T-helper 2 cell (primary cell): ENCODE data around the gene NARS2.
A peak's percentile ranks its signal among the peaks of the same experiment; 100 is the strongest.
"Not testable (repeated sequence)": the region's sequence is repeated elsewhere in the genome, so short reads cannot be mapped to it uniquely, and the experiment has no call there.

Experiments
- DNase-seq, 5 experiments: peaks; one replicate each; pipeline versions ENCODE4 v3.0.0 to v3.0.0-alpha.2; 2012 to 2022

Gene NARS2

GRCh38 chr11:78542007-78542406 is 32.7 kb downstream of the NARS2 start:
- DNase-seq, result no peak

DNA sequence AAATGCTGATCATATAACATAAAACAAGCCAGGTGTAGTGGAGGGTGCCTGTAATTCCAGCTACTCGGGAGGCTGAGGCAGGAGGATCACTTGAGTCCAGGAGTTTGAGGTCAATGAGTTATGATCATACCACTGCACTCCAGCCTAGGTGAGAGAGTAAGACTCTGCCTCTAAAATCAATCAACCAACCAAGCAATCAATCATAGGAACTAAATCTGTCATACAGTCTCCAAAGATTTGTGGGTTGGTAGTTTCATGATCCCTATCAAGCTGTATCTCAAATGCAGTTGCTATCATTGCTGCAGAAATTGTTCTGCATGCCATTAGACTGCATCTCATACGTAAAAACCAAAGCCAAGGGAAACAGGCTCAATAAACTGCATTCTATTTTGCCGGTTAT is 33.1 kb downstream of the NARS2 start:
- DNase-seq, result peak in 1 of 5 experiments; percentile 35

GRCh38 chr11:78540256-78540655 is 34.4 kb downstream of the NARS2 start:
- DNase-seq, result no peak

- no peak for DNase-seq
These were observed 35.2 kb downstream of the NARS2 start for GRCh38 chr11:78539506-78539905.

DNA sequence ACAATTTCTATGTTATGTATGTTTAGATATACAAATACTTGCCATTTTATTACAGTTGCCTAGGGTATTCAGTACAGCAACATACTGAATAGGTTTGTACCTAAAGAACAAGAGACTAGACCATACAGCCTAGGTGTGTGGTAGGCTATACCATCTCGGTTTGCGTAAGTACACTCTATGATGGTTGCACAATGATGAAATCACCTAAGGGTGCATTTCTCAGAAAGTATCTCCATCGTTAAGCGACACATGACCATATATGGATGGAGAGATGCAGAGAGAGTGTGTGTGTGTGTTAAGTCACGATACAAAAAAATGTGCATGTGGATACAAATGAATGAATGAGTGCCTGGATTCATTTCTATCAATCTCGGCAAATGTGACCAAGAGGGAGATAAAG is 37.7 kb downstream of the NARS2 start:
- no peak for DNase-seq

DNA sequence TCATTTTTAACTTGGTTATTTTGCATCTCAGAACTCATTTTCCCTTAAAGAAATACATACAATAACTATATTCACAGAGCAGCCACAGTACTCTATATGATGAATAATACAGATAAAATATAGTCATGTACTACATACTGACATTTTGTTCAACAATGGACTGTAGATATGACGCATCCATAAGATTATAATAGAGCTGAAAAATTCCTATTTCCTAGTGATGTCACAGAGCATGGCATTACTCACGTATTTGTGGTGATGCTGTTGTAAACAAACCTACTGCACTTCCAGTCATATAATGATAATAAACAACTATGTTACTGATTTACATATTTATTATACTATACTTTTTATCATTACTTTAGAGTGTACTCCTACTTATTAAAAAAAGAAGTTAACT is 38.7 kb downstream of the NARS2 start:
- DNase-seq, result no peak

DNA sequence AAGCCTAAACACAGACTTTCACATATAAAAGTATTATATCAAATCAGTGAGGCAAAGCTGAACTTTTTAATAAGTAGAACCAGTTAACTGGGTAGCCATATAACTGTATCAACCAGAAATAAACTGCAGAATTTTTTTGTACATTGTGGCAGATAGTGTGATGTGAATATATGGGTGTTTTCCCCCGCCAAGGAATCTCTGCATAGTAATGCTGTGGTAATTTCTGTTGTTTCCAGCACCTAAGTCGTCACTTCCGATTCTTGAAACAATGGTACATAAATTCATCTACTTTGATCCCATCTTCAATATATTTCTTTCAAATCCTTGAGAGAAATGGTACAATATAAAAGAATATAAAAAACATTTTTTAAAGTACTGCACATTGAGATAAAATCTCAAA is 39.6 kb downstream of the NARS2 start:
- peak in 1 of 5 experiments; percentile 32 for DNase-seq

- no peak for DNase-seq
These were observed 41.3 kb downstream of the NARS2 start for GRCh38 chr11:78533399-78533798.

DNA sequence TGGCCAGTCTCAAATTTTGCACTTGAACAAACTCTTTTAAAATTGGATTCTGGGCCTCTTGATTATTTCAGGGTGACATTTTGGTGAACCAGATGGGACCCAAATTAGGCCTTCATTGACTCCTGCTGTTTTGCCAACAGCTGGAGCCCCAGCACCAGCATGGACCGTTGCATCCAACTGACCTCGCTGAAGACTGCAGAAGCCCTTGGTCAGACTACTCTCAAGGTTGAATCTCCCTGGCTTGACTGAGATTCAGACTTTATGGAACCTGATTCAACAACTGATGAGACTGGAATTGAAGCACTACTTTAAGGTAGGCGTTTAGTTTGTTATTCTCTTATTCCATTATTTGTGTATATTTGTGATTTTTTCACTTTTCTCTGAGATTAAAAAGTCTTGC is 41.7 kb downstream of the NARS2 start:
- DNase-seq, result no peak

DNA sequence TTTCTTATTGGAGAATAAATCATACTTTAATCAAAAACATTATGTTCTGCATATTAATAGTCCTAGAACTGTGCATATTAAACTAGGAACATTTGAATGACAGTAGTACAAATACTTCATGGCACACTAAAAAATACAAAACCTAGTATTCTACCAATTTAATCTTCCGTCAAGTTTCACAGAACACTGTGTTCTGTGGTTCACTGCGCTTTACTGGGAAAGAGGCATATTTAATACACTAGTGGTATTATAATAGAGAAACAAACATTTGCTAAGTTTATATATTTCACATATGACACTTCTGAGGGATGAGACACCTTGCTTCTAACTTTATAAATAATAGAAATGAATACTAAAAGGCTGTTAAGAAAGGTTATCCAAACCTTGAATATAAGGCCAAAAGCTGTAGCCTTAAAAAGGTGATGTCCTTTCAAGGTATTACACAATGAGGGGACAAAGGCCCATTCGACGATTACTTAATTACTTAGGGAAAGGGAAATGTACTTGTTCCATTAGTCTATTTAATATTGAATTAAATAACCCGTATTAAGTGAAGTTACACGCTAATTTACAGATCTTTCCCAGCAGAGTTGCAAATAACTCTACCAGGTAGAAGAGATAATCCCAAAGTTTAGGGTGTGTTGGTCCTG is 48.0 kb downstream of the NARS2 start:
- no peak for DNase-seq

DNA sequence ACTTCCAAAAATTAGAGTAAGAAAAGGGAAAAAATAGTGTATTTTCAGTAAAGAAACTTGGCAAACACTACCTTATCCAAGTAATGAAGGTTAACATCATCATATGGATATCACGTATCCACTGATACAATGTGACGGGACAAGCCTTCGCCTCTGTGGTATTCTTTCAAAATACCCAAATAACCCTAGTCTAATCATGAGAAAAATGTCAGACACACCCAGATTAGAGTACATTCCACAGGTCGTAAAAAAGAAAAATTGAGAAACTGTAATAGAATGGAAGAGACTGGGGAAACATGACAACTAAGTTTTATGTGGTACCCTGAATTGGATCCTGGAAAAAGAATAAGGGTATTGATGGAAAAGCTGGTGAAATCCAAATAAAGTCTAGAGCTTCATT is 48.9 kb downstream of the NARS2 start:
- no peak for DNase-seq

DNA sequence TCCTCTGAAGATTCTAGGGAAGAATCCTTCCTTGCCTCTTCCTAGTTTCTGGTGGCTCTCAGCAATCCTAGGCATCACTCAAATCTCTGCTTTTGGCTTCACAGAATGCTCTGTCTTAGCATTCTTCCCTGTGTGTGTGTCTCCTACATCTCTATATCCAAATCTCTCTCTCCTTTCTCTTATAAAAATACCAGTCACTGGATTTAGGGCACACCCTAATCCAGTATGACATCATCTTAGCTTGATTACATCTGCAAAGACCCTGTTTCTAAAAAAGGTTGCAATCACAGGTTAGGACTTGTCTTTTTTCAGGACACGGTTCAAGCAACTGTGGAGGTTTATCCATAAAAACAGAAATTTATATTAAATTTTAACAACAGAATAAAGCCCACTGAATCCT is 54.4 kb downstream of the NARS2 start:
- no peak for DNase-seq

DNA sequence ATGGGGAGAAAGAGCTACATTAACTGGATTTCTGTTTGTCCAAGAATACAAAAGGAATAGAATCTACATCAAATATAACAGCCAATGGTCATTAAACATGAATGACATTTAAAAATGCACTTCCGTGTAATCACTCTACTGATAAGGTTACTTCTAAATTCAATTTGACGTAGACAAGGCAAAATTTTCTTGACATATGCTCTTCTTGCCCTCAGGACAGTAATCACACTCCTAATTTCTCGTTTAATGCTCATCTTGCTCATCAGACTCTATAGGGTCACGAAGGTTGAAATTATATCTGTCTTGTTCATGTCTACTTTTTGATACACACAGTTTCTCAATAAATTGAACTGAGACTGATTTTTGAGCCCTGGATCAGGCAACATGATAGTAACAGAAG is 58.4 kb downstream of the NARS2 start:
- no peak for DNase-seq

DNA sequence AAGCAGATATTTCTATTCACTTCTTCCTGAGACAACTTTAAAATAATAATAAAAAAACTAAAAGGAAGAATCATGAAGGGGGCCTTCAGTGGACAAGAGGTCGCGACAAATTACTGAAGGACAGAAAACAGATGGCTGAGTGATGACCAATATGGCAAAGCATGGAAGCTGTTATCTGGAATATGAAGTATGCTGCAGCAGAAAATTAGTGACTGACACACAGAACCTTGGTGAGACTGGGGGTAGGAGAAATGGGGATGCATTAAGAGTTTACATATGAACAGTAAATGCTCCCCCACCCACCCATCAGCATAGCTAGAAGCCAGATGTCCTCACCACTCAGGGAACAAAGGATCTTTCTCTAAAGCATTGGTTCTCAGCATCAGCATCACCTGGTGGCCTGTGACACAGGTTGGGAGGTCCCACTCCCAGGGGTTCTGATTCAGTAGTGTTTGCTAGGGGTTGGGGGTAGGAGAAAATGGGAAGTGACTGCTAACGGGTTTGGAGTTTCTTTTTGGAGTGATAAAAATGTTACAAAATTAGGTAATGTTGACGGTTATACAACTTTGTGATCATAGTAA is 59.7 kb downstream of the NARS2 start:
- DNase-seq, result no peak

DNA sequence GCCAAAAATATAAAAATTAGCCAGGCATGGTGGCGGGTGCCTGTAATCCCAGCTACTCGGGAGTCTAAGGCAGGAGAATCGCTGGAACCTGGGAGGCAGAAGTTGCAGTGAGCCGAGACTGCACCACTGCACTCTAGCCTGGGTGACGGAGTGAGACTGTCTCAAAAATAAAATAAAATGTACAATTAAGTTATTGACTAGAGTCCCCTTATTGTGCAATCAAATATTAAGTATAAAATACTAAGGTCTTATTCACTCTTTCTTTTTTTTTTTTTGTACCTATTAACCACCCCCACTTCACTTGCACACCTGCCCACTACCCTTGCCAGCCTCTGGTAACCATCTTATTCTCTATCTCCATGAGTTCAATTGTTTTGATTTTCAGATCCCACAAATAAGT is 61.6 kb downstream of the NARS2 start:
- DNase-seq, result not testable (repeated sequence)

- no peak for DNase-seq
These were observed 64.1 kb downstream of the NARS2 start for GRCh38 chr11:78510597-78510996.

- DNase-seq, result no peak
These were observed 64.6 kb downstream of the NARS2 start for GRCh38 chr11:78510025-78510596.

GRCh38 chr11:78504708-78505107 is 70.0 kb downstream of the NARS2 start:
- DNase-seq, result peak in 1 of 5 experiments; percentile 12

- no peak for DNase-seq
These were observed 70.5 kb downstream of the NARS2 start for GRCh38 chr11:78504181-78504580.

DNA sequence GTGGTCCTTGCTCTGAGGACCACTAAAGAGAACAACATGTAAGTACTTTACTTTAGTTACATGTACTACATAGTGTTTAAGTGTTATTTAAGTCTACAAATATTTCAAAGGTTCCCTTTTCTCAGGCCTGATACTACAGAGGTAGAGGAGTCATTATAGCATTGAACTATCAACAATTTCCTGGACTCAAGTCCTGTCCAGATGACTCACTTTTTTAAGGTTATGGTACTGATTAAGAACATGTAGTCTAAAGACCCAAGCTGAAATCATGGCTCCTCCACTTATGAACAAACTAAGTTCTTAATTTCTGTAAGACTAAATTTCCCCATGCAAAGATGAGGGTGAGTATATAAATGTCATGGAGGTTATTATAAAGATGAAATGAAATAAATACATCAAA is 74.7 kb downstream of the NARS2 start:
- DNase-seq, result no peak

- DNase-seq, result no peak
These were observed 77.4 kb downstream of the NARS2 start for GRCh38 chr11:78497293-78497692.

- no peak for DNase-seq
These were observed 81.2 kb downstream of the NARS2 start for GRCh38 chr11:78493413-78493975.

DNA sequence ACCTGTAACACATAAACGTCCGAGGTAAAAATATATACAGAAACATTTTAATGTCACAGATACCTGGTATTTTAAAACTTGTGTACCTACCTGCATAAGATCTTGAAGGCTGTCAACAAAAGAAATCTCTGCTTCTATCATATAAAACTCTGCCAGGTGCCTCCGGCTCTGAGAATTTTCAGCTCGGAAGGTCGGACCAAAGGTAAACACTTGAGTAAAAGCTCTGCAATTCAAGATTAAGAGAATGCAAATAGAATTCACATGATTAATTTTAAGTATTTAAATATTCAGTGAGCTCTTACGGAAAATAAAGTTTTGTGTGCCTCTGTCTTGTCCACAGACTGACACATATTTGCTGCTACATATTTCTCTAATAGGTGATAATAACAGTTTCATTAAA is 81.7 kb downstream of the NARS2 start:
- DNase-seq, result no peak

GRCh38 chr11:78489184-78489583 is 85.5 kb downstream of the NARS2 start:
- DNase-seq, result no peak
